ELR (cell line): ENCODE measurements around the gene HMGCS2.
A peak's percentile ranks its signal among the peaks of the same experiment; 100 is the strongest.

Experiments
- DNase-seq: peaks from one replicate; pipeline ENCODE4 v3.0.0-alpha.2; 2015; ENCODE audit warnings: low read depth

Gene HMGCS2

DNA sequence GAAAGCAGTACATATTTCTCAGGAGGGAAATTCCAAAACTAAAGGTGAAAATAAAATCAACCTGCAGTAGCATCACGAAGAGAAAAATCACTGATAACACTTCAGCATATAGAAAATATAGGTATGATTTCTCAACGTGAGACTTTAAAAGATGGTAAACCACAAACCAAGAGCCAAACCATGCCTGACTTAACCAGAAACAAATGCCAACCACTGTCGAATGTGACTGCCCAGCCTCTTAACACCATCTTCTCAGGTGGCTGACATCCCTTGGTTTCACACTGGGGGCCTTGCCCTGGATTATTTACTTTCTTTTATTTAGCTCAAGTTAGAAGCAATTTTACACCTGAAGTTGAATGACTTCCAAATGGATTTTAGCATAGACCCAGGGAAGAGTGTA is 10.1 kb downstream of the HMGCS2 start:
- no peak for DNase-seq

DNA sequence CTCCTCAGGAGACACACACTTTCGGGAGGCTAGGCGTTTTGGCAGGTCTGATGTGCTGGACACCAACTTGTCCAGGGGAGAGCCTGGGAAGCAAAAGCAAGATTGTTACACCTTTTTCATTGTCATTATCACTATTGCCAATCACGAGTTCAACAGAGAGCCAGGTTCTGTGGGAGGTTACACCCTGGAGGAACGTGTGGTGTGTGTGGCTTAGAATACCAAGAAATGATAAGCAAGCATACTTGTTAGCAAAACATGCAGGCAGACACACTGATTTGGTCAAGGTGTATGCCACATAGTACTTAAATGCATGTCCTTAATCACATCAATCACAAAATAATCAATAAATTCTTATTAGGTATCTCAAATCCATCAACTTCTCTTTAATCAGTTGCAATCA is 16.1 kb downstream of the HMGCS2 start:
- no peak for DNase-seq

DNA sequence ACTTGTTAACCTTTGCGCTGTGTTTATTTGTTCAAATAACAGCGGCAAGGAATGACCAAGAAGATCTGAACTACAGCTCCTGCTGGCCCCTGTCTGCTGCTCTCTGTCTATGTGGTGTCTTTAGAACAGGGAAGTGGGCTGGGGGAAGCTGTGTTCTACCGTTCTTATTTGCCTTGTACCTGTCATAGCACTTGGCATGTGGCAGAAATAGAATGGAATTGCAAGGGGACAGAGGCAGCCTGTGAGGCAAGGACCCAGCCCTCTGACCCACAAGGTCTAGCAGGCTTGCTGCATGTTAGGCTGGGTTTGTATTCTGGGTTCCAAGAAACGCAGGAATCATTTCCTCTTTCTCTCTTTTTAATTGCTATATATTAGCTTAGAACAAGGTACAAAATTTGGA is 20.7 kb downstream of the HMGCS2 start:
- DNase-seq, result no peak

DNA sequence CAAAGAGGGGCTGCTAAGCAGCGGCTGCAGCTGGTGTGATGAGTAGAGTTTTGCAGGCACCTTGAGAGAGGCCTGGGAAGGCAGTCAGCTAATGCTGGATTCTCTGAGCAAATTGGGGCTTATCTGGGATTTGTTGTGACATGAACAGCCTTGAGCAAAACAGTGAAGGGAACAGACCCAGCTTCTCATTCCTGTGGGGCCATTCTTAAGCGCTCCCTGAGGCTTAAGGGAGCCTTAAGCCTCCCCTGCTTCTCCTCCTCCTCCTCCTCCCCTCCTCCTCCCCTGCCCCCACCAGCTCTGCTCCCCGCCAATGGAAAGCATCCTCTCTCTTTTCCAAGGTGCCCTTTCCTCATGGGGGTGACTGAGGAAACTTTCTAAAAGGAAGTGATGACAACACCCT is 21.3 kb downstream of the HMGCS2 start:
- no peak for DNase-seq

DNA sequence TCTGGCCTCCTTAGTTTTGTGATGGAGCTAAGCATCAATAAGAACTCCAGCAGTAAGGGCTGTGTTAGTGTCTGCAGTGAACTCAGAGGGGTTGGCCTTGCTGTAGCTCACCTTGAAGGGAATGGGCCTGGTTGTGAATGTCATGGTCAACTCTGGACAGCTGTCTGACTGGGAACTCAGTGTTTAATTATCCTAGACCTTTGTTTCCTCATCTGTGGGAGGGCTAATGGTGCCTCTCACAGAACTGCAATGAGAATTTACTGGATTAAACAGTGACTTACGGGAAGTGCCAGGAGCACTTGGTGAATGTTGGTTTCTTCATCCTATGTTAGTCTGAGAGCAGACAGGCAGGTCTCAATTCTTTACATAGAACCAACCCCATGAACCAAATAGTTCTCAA is 23.7 kb downstream of the HMGCS2 start:
- no peak for DNase-seq

DNA sequence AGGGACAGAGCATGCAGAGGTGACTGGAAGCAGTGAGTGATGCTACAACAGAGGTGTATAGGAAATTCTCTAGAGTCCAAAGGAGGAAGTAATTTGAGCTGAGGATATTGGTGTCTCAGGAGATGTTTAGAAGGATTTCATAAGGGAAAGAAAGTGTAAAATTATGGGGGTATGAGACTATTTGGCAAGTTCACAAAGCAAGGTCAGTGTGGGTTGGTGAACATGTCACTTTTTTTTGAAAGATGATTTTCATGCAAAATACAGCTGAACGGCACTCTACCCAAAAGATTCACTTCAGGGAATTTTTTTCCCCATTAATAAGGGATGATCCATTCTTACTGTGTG is 24.1 kb downstream of the HMGCS2 start:
- DNase-seq, result no peak

DNA sequence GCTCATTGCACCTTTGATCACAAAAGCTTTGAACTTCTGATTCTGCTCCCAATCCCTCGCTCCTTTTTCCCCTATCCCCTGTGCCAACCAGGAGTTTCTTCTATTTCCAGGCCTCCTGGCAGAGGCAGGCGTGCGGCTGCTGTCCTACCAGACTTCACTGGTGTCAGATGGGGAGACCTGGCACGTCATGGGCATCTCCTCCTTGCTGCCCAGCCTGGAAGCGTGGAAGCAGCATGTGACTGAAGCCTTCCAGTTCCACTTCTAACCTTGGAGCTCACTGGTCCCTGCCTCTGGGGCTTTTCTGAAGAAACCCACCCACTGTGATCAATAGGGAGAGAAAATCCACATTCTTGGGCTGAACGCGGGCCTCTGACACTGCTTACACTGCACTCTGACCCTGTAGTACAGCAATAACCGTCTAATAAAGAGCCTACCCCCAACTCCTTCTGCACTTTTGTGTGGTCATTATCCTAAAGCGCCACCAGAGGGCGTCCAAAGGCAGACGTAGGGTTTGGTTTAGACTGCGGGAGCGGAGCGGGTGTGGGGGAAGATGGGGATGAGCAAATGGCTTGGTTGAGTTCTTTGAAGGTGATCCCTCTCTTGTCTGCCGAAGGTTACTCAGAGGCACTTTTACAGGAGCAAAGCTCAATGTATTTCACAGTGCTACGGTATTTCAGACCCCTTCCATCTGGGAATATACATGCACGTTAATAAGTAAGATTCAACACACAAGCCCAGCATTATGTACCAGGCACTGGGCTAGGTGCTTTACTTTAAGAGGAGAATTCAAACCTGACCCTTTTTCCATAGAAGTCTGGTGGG is 24.7 kb downstream of the HMGCS2 start:
- DNase-seq, result peak; percentile 75

DNA sequence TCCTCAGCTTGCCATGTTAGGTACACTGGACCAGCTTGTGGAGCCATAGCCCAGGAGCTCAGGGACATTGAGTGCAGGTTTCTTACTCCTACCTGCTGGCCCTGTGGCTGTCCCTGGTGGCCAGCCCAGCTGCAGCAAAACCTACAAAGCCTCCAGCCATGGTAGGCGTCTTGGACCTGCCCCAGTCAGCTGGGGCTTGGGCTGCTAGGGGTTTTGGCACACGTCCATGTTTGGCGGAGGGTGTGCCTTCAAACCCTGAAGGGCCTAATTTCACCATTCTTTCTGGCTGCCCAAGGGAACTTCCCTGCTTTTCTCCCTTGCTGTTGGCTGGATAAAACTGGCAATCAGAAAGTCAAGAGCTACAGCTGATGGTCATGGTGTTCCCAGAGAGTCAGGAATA is 25.4 kb downstream of the HMGCS2 start:
- DNase-seq, result no peak

DNA sequence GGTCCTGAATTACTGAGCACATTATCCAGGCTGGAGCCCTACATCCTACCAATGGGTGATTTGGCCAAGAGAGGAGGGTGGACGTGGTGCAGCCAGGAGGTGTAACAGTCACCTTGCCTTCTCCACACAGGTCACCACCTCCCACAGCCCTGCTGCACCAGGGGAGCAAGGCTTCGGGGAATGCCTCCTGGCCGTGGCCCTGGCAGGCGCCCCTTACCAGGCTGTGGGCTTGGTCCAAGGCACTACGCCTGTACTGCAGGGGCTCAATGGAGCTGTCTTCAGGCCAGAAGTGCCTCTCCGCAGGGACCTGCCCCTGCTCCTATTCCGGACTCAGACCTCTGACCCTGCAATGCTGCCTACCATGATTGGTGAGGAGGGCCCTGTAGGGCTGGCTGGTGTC is 26.0 kb downstream of the HMGCS2 start:
- no peak for DNase-seq

DNA sequence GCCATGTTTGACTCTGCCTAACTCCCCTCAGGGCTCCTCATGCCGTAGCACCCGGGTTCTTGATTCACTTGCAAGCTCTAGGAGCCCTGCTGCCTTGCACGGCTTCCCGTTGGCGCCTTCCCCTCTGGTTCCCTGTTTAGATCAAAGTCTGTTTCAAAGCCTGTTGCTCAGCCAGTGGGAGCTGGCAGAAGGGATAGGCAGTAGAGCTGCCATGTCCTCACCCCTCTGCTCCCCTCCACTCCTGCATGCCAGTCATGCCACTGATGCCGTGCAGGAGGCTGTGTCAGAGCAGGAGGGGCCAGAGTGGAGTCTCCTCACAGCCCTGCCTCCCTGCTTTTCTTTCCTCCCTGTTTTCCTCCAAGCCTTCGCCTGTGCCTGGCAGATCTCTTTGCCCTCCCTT is 26.5 kb downstream of the HMGCS2 start:
- DNase-seq, result no peak

DNA sequence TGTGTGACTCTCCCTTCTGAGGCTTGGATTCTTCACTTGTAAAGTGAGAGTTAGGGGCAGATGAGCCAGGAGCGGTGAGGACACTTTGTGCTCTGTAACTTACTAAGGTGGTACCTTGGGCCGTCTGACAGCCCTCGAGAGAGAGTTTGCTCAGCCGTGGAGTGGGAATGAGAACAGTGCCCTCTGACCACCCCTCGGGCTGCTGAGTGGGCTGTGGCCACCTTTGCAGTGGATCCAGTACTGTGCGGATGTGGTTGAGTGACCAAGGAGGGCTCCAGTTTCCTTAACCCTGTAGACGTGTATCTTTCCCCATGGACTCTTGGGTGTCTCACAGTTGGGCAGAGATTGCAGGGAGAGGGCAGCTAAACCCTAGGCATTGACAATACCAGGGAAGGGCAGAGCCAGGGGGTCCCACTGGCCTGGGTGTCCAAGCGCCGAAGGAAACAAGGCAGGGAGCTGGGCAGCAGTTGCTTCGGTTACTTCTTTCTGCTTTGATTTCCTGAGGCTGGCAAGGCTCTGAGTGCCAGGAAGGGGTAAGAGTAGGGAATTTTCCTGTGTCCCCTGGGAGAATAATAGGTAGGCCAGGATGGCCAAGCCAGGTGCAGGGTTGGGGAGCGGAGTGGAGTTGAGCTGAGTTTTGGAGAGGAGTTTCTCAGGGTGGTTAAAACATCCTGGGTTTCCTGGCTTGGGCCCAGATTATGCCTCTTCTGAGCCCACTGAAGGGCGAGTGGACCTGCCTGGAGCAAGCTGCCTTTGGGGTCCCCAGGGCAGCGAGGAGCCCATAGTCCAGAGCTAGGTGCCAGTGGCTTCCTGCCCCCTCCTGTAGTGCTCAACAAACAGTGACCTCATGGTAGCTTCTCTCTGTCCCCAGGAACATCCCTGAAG is 27.6 kb downstream of the HMGCS2 start:
- no peak for DNase-seq

DNA sequence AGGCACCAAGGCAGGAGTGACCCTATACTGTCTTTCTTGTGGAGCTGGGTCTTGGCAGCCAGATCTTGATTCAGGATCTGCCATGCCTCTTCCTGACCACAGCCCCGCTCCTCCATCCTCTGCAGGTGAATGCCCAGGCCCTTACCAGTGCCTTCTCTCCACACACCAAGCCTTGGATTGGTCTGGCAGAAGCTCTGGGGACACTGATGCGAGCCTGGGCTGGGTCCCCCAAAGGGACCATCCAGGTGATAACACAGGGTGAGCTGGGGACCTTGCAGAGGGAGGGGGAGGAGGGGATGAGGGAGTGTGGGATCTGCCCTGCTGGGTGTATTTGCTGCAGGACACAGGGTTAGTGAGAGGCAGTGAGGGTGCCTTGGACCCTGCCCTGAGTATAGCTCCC is 28.4 kb downstream of the HMGCS2 start:
- no peak for DNase-seq

DNA sequence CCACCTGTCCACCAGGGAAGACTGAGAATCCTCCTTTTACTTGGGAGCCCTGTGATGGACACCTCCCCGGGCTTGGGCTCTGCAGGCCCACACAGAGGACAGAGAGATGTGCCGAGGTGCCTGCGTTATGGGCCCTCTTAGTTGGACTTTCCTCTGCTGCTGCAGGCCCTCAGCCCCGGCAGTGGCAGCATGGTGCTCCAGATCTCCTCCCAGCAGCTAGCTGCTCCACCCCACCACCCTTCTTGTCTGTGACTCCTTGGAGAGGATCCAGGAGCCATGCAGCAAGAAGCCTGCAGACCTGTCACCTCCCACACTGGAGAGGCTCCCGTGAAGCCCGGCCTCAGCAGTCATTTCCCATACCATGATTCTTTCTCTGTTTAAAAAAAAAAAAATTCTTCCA is 29.6 kb downstream of the HMGCS2 start:
- no peak for DNase-seq

DNA sequence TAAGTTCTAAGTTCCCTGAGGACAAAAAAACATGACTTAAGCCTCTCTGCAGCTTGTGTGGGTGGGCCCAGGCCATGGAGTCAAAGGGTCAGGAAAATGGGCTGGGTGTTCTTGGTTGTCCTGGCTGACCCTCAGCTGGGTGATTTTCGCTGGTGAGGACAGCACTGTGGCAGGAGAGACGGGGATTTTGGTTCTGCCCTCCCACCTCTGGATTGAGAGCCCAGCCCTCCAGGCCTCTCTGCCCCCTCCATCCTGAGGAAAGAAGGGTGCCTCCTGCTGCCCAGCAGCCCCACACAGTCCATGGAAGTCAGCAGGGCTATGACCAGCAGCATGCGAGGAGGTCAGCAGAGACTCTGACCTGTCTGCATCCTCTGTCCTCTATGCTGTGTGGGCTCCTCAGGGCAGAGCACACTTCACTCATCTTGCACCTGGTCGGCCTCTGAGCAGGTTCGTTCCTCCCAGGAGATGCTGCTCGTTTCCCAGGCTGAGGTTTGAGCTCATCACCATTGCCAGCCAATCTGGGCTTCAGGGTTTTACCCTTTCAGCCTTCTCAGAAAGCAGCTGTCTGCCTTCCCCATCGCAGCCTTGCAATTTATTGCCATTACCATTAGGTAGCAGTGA is 30.5 kb downstream of the HMGCS2 start:
- no peak for DNase-seq

DNA sequence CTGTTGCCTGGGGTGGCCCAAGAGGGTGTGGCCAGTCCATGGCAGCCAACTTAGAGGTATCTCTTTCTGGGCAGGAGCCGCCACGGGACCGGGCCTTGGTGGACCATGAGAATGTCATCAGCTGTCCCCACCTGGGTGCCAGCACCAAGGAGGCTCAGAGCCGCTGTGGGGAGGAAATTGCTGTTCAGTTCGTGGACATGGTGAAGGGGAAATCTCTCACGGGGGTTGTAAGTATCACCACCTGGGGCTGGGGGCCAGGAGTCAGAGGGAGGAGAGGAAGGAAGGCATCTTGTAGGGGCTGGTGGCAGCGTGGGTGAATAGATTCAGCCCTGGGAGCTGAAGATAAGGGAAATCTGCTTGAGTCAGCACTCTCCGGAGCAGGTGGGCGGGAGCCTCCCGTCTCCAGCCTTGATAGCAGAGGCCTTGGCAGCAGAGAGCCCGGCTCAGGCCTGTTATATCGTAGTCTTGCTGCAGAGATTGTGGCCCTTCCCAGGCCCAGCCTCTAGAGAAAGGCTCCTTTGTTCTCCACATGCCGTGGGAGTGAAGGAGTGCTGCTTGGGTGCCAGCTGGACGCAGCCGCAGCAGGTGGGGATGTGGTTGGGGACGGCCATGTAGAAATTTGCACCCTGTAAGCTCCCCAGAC is 31.5 kb downstream of the HMGCS2 start:
- no peak for DNase-seq

DNA sequence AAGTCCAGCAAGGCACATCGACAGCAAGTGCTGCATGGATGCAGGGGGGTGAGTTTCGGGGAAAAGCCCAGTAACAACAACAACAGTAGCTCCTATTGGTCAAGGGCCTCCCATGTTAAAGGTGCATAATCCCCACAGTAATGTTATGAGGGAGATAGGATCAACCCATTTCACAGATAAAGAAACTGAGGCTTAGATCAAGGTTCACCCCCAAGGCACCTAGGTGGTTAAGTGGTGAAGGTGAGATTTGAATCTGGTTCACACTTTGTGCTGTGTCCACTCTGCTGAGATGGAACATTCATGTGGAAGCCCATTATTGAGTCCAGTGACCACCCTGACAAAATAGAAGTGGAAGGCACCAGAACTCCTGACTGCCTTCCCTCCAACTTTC is 32.1 kb downstream of the HMGCS2 start:
- no peak for DNase-seq

DNA sequence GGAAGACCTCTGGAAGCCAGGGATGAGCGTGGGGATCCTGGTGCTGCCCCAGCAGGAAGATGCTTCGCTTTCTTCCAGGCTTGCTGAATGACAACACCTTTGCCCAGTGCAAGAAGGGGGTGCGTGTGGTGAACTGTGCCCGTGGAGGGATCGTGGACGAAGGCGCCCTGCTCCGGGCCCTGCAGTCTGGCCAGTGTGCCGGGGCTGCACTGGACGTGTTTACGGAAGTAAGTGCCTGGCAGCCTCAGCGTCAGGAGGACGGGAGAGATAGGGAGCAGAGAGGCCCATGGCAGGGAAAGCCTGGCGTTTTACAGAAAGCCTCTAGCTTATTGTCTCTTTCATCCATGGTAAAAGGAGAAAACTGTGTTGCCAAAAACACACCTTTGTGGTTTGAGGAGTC is 33.5 kb downstream of the HMGCS2 start:
- no peak for DNase-seq

DNA sequence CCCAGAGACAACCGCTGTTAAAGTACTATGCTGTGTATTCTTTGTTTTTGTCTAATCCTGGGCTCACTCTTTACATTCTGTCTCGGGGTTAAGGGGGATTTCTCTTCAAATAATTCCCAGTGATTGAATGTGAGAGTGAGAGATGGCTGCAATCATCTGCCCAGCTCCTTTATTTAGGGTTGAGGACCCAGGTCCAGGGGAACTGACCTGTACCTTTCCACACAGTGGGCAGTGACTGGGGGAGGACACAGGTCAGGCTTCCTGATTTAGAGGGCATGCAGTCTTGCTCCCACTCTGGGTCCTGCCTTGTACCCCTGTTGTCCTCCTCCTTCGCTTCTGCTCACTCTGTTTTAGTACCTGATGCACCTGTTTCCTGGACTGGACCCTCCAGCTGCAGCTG is 35.0 kb downstream of the HMGCS2 start:
- DNase-seq, result no peak

DNA sequence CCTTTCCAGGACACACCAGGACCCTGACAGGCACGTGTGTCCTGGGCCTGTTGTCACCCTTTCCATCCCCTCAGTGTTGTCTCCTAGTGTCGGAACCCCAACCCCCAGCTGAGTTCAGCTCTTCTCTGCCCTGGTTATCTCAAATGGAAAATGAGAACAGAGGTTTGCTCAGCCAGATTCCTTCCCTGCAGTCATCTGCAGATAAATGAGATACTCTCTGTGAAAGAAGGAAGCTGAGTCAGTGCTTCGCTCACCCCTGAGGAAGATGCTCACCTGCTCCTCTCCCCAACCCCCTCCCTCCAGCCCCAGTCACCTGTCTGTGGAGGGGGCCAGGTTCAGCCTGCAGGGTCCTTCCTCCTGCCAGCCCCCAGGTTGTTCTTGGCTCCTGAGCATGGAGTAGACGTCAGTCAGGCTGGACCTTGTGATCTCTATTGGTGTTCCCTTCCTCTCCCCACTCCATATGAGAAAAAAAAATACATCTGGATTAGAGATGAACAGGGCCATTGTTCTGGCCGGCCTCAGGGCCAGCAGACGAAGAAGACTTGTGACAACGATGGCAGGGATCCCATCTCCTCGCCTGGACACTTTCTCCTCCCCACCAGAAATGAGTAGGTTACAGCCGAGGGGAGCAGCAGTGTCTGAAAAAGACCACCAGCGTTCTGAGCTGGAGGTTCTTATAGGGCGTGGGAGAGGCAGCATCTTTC is 36.1 kb downstream of the HMGCS2 start:
- DNase-seq, result no peak

DNA sequence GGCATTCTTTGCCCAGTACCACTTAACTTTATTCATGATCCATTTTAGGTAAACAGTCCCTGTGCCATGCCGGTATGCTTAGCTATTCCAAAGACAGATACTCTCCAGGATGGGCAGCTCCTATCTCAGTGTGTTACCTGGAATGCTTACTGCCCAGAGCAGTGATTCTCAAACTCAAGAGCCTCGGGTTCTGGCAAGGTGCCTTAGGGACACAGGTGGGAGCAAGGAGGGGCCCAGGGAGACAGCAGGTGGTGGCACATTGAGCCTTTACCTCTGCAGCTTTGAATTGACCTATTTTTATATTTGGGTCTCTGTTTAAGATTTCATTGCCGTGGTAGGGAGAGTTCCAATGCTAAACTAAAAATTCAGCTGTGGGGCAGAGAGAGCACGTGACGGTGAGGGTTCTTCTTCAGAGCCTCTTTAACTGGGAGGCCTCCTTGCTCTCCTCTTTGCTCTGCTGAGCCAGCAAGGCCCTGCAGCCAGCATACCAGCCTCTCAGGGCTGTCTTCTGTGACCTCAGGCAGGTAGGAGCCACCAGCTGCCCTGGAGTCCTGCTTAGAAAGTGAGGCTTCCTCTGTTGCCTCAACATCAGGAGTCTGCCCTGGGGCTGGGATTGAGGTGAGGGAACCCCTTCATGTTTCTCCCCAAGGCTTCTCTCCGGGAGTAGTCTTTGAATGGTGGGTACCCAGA is 36.8 kb downstream of the HMGCS2 start:
- DNase-seq, result no peak

DNA sequence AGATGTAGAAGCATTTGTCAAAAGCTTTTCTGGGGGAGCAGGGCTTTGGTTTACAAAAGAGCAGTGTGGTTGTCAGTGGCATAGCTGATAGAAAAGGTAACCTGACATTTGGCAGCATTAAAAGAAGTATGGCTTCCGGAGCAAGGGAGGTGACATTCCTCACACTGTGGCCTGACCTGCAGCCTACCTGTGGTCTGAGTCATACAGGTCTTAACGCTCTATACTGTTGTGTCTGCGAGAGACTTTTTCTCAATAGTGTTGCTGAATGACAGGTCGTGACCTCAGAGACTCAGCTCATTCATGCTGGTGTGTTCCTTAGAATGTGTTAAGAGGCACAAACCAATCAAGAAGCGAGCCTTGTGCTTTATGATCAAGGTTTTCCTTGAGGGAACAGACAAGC is 37.6 kb downstream of the HMGCS2 start:
- no peak for DNase-seq
